Measurements from ENCODE around the gene NUDT13.

- TF ChIP-seq EP300 (IDR thresholded peaks at IDR 0.05) (no peak), POLR2A (IDR thresholded peaks at IDR 0.05) (no peak), CTCF (IDR thresholded peaks at IDR 0.05) (no peak)
Observed at GRCh38 chr10:73092830-73093229, 17.4 kb upstream of the NUDT13 start.
